NK-92 treated with Interleukin-12 subunit alpha and Interleukin-12 subunit beta, amount 100 ng/mL, for 24 hours (cell line): ENCODE results near the gene P3H2.

Experiments used
- DNase-seq: peaks from one replicate; lab custom pipeline; 2025; lab: John Stamatoyannopoulos, UW

Gene P3H2

GRCh38 chr3:190124067-190124466, 3.4 kb upstream of the P3H2 start:
- no peak for DNase-seq

GRCh38 chr3:190122198-190122771, 1.6 kb upstream of the P3H2 start:
- no peak for DNase-seq

GRCh38 chr3:190121383-190121782, 686 bp upstream of the P3H2 start:
- DNase-seq = no peak

DNA sequence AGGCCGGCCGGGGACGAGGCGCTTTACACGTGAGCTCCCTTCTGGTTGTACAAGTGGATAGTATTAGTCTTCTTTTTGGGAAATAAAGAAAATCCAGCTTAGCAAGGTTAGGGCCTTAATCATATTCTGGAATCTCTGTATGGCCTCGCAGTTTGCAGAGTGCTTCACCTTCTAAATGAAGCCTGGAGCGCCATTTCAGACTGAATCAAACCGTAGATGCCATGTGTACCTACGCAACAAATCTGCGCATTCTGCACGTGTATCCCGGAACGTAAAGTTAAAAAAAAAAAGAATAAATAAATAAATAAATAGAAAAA, 322 bp upstream of the P3H2 start:
- DNase-seq = no peak

- no peak for DNase-seq
Observed at GRCh38 chr3:190119461-190120268, 1.0 kb downstream of the P3H2 start.

- no peak for DNase-seq
Observed at GRCh38 chr3:190118438-190118837, 2.3 kb downstream of the P3H2 start.

- DNase-seq = no peak
Observed at GRCh38 chr3:190117981-190118380, 2.7 kb downstream of the P3H2 start.

DNA sequence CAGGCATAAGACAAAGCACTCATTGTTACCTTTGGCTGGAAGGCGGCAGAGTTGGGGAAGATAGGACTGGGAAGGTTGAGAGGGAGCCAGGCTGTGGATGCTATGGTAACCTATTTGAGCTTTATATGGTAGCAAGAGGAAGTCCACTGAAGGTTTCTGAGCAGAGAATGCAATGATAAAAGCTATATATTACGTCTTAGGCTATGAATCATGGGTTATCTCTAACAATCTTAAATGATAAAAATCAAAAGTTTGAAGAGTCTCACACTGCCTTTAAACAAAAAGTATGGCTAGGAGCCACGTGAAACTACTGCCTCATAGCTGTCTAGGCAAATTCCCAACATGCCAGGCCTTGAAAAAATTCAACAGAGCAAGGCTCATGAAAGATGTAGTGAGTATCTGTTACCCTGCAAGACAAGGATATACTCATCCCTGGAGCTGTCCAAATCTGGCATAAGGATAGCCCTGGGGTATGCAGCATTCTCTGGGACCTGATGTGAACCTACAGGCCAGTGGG, 4.1 kb downstream of the P3H2 start:
- DNase-seq = no peak

- DNase-seq = no peak
Observed at GRCh38 chr3:190110826-190111225, 9.9 kb downstream of the P3H2 start.

DNA sequence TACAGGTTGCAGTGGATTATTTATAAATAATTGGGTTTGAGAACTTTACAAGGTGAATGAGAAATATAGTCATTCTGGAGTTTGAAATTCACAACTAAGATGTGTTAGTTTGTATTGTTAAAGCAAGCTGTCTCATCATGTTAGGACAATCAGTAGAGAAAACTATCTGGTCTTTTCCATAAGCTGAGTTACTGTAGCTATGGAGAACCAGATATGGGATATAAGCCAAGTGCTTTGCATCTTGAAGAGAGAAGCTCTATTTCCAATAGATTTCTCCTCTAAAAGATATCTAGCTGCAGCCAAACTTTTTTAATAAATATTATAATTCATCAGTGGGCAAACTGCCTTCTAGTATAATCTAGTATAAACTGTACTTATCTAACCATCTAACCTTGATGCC, 11.3 kb downstream of the P3H2 start:
- DNase-seq = no peak

DNA sequence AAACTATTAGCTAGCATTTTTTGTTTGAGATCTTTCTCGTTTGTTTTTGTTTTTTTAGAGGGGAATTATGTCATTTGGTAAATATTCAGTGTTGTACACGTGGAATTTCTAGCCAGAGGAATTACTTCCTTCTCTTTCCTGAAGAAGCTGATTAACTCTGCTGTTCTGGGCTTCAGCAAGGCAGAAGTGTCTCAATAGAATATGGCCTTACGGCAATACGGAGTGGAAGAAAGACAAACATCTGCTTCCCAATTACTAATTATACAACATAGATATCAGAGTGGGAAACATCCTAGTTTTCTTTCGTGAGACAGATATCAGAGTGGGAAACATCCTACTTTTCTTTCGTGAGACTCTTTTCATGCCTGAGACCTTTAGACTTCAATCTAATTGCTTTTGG, 11.9 kb downstream of the P3H2 start:
- no peak for DNase-seq

DNA sequence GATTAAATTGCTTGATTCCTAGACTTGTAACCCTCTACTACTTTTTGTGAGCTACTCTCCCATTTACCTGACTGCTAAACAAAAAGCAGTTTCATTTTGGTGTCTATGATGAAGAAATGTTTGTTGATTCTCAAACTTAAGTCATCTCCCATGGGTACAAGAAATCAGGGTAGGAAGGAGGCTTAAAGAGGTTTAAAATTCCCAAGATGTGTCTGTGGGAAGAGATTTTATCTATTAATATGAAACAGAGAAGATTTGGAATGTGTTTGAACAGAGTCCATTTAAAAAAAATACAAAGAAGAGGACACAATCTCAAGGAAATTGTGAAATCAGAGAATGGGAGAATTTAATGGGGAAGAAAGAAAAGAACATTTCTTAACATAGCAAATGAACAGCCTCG, 14.8 kb downstream of the P3H2 start:
- DNase-seq = no peak

GRCh38 chr3:190101320-190102011, 19.2 kb downstream of the P3H2 start:
- DNase-seq = no peak

- no peak for DNase-seq
Observed at GRCh38 chr3:190099099-190099498, 21.6 kb downstream of the P3H2 start.

GRCh38 chr3:190097617-190098016, 23.1 kb downstream of the P3H2 start:
- DNase-seq = no peak

GRCh38 chr3:190097025-190097424, 23.7 kb downstream of the P3H2 start:
- no peak for DNase-seq

DNA sequence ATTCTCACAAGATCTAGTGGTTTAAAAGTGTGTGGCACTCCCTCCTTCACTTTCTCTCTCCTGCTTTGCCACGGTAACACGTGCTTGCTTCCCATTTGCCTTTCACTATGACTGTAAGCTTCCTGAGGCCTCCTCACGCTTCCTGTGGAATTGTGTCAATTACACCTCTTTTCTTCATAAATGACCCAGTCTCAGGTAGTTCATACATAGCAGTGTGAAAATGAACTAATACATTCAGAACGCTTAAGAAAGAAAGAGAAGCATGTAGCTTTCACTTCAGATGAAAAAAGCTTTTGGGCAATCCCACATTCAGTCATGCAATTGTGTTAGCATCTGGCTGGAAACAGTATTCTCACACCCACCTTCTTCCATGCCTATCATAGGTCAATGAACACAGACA, 24.4 kb downstream of the P3H2 start:
- no peak for DNase-seq

- DNase-seq = no peak
Observed at GRCh38 chr3:190094160-190094718, 26.5 kb downstream of the P3H2 start.

DNA sequence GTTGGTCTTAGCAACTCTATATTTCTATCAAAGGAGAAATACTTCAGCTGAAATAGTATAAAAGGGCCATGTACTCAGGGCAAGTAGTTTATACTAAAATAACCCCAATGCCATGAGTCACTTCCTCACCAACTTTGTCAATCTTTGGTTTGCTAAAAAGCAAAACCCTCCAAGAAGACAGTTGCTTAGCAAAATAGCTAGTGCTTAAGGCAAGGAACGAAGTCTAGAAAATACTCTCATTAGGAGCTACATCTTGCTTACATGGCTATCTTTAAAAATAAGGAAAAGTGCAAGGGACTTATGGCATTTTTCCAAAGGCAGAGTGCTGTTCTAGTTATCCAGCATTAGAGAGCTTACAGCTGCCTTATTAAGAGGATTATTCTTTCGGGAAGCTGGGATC, 28.4 kb downstream of the P3H2 start:
- DNase-seq = no peak

GRCh38 chr3:190089711-190090110, 31.0 kb downstream of the P3H2 start:
- no peak for DNase-seq

DNA sequence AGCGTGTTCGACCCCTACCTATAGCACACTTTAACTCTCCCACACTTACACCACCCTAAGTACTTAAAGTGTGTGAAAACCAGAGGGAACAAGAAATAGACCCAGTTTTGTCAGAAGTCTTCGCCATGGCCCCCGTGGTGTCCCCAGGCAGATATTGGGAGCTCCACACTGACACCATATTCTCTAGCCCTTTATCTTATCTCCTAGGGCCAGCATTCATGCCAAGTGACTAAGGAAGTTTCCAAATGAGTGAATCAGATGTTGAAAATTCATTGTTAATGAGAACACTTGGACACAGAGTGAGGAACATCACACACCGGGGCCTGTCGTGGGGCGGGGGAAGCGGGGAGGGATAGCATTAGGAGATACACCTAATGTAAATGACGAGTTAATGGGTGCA, 31.8 kb downstream of the P3H2 start:
- DNase-seq = no peak

GRCh38 chr3:190086191-190086590, 34.5 kb downstream of the P3H2 start:
- no peak for DNase-seq

DNA sequence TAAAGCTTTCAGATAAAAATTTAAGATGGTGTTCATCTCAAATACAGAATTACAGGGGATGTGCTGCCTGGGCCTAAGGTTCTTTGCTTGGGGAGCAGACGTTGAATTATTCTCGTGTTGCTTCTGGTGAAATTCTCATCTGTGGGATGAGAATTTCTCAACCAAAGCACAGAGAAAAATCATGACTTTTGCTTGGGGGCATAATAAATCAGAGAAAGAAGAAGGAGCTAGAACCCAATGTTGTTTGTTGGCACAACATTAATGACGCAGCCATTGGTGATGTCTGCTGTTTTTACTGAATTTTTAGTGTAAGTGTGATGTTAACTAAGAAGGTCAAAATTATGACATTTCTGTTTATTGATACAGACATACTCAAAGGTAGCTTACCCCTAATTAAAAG, 35.7 kb downstream of the P3H2 start:
- no peak for DNase-seq
